AG09319 (cell line): ENCODE data around the gene DHRS4L2.
"Not testable (repeated sequence)": the region's sequence is repeated elsewhere in the genome, so short reads cannot be mapped to it uniquely, and the experiment has no call there.

ENCODE experiments used
- DNase-seq: peaks from one replicate; pipeline ENCODE4 v3.0.0-alpha.2; 2010; ENCODE audit warnings: low read depth; ENCODE audit errors: extremely low read depth
- CTCF ChIP-seq: IDR thresholded peaks from 2 replicates; pipeline ENCODE4 v1.5.1; 2011; ENCODE audit warnings: low read depth, mild to moderate bottlenecking, inconsistent platforms, low read length, moderate library complexity

The DHRS4L2 gene

GRCh38 chr14:23988607-23989363 lies at the start of gene DHRS4L2:
Gene DHRS4L2 (plus strand): TSS chr14:23988929. CDS start chr14:23988948, 19 bp downstream.
- DNase-seq: not testable (repeated sequence)

DNA sequence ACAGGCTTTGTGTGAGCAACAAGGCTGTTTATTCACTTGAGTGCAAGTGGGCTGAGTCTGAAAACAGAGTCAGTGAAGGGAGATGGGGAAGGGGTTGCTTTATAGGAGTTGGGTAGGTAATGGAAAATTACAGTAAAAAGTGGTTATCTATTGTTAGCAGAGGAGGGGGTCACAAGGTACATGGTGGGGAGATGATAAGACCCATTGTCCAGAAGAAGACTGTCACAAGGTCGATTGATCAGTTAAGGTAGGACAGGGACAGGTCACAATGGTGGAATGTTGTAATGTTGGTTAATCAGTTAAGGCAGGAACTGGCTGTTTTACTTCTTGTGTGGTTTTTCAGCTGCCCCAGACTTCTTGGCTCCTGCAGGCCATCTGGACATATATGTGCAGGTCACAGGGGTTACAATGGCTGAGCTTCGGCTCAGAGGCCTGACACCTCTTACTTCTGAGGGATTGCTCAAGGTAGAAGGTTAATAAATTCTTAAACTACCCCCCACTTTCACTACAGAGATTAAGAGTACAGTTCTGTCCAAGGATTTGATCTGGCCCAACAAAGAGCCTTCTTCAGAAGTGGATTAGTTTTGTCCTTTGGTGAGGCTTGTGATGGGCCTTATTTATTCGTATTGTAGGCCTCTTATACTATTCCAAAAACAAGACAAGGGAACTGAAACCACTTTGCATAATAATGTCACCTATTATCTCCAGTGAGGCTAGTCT lies 49.0 kb upstream of the DHRS4L2 start:
- TF ChIP-seq CTCF: no peak
- DNase-seq: no peak

- TF ChIP-seq CTCF: no peak
These were observed 47.5 kb upstream of the DHRS4L2 start for GRCh38 chr14:23941230-23941629.

DNA sequence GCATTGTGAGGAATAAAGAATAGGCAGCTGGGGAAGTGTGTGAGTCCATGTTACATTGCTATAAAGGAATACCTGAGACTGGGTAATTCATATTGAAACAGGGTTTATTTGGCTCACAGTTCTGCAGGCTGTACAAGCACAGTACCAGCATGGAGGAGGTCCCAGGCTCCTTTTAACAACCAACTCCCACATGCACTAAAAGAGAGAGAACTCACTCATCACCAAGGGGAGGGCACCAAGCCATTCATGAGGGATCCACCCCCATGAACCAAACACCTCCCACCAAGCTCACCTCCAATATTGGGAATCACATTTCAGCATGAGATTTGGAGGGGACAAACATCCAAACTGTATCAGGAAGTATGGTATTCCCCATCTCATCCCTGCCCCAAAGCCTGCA lies 47.1 kb upstream of the DHRS4L2 start:
- no peak for DNase-seq
- TF ChIP-seq CTCF: no peak

More at GRCh38 chr14:23941230-23941629, 47.5 kb upstream of the DHRS4L2 start:
- DNase-seq: no peak

- no peak for DNase-seq
- TF ChIP-seq CTCF: no peak
These were observed 46.1 kb upstream of the DHRS4L2 start for GRCh38 chr14:23942587-23942986.

DNA sequence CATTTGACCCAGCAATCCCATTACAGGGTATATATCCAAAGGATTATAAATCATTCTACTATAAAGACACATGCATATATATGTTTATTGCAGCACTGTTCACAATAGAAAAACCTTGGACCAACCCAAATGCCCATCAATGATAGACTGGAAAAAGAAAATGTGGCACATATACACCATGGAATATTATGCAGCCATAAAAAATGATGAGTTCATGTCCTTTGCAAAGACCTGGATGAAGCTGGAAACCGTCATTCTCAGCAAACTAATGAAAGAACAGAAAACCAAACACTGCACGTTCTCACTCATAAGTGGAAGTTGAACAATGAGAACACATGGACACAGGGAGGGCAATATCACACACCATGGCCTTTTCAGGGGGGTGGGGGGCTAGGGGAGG lies 39.7 kb upstream of the DHRS4L2 start:
- DNase-seq: not testable (repeated sequence)

DNA sequence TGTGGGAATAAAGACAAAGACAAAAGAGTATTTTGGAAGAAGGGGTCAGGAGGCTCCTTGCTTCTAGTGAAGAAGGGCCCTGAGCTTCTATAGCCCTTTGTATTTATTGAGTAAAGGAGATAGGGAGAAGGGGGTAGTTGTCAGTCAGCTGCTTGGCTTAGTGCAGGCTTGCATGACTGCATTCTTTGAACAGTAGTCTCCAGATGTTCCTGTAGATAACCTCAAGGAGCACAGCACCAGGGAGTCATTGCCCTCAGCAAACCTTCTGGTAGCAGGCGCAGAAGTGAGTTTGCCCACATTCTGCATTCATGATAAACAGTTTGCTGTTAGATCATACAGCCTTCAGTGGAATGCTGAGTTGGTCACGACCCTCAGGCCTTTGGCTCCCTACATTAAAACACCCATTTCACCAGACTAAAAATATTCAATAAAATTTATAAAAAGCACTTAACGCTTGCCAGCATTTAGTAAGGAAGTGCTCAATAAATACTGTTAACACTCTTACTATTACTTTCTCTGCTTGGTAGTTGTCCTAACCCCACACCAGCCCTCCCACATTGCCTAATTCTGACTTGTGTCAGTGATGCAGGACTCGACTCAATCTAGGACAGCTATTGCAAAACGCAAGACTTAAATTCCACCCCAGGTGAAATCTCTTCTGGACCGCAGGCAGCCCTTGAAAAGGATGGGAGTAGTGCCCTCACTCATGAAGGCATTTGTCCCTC lies 38.2 kb upstream of the DHRS4L2 start:
- no peak for DNase-seq

DNA sequence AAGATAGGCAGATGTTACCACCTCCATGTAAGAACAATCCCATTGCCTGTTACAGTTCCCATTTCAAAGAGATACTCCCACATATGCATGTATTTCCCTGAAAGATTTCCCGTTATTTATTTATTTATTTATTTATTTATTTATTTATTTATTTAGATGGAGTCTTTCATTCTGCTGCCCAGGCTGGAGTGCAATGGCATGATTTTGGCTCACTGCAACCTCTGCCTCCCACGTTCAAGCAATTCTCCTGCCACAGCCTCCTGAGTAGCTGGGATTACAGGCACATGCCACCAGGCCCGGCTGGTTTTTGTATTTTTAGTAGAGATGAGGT lies 37.6 kb upstream of the DHRS4L2 start:
- not testable (repeated sequence) for DNase-seq

More for the DNA sequence above, 38.2 kb upstream of the DHRS4L2 start:
- no peak for TF ChIP-seq CTCF
